Sigmoid colon (tissue), 7 donors: ENCODE data around the gene SDCCAG8. TPM values are rescaled to one million over a fixed set of nuclear protein-coding genes. Genes with fewer than 3 reads are reported as not detected.

Source experiments
- DNase-seq: peaks from one replicate; pipeline ENCODE4 v3.0.0-alpha.2; 2019
- H3K27ac ChIP-seq, 4 donors: fragments of 200-600 bp; sonication (generic); one replicate each; pipeline ENCODE4 v1.5.1; 2016 to 2019; ENCODE audit warnings: mild to moderate bottlenecking in 1 of 4
- H3K27me3 ChIP-seq, 3 donors: fragments of 200-600 bp; sonication (generic); one replicate each; pipeline ENCODE4 v1.5.1; 2019; ENCODE audit warnings: mild to moderate bottlenecking in 1 of 3
- H3K36me3 ChIP-seq, 4 donors: fragments of 200-600 bp; sonication (generic); one replicate each; pipeline ENCODE4 v1.5.1; 2016 to 2019
- H3K4me1 ChIP-seq, 4 donors: fragments of 200-600 bp; sonication (generic); one replicate each; pipeline ENCODE4 v1.5.1; 2017 to 2019
- H3K4me3 ChIP-seq, 4 donors: fragments of 200-600 bp; sonication (generic); one replicate each; pipeline ENCODE4 v1.5.1; 2017 to 2019; ENCODE audit warnings: mild to moderate bottlenecking in 2 of 4, moderate library complexity in 1 of 4
- H3K9me3 ChIP-seq, 4 donors: fragments of 200-600 bp in 3 of 4; sonication (generic) in 3 of 4; one replicate each; pipeline versions ENCODE4 v1.5.1 to v1.6.1; 2013 to 2019
- CTCF ChIP-seq, 4 experiments: fragments of 450-650 bp in 3 of 4; fragments of 200-600 bp in 1 of 4; IDR thresholded peaks; one replicate each; pipeline ENCODE4 v1.5.1; 2016 to 2019; ENCODE audit warnings: antibody characterized with exemption in 4 of 4, mild to moderate bottlenecking in 3 of 4, moderate library complexity in 2 of 4
- EP300 ChIP-seq, 4 donors: sonication (generic); formaldehyde crosslinking; IDR thresholded peaks; one replicate each; pipeline ENCODE4 v1.6.1; 2017; ENCODE audit warnings: antibody characterized with exemption in 4 of 4
- POLR2A ChIP-seq, 2 donors: fragments of 450-650 bp; IDR thresholded peaks; one replicate each; pipeline ENCODE4 v1.6.1; 2016; ENCODE audit warnings: antibody characterized with exemption in 2 of 2, mild to moderate bottlenecking in 2 of 2, moderate library complexity in 2 of 2
- POLR2AphosphoS5 ChIP-seq, 4 donors: sonication (generic); formaldehyde crosslinking; IDR thresholded peaks; one replicate each; pipeline ENCODE4 v1.6.1; 2017; ENCODE audit warnings: antibody characterized with exemption in 4 of 4
- WGBS, 2 donors: extraction: QIAGEN DNeasy Blood & Tissue Kit; methylation state at CpG; one replicate each; pipeline ENCODE4 v1.1.7; 2013; 5-methylcytosine and 5-hydroxymethylcytosine counted together
- intact Hi-C: fragments of 100-400 bp; cut with DNase I; formaldehyde crosslinking; loops from one replicate; pipeline ENCODE4 v1.15.1; 2023
- polyA plus RNA-seq, 3 donors: library from polyadenylated mRNA; stranded (reverse); fragments of 200-250 nt; gene quantifications; one replicate each; pipeline ENCODE4 v1.2.3, GENCODE V29; 2013
- total RNA-seq, 4 donors: library from RNA; depleted of rRNA; stranded (reverse); fragments of >200 nt; gene quantifications; one replicate each; pipeline ENCODE4 v1.1.0, GENCODE V29; 2016
- donor health status: healthy with polysubstance abuse.
- donor health status: Bipolar disorder and iron deficiency.
- donor health status: healthy.

Gene SDCCAG8
- total and polyA plus RNA-seq, 7 donors, result 15.6 to 49.7 (median 30.3) TPM

- Histone ChIP-seq H3K27me3 (no peaks in the 10 kb centered on the region), H3K9me3 (no peaks in the 10 kb centered on the region), H3K27ac (no peak overlapping the region), H3K4me1 (no peaks in the 10 kb centered on the region), H3K4me3 (no peak overlapping the region), H3K36me3 (peaks cover 0 to 13% (median 0%) of the 10 kb centered on the region in 4 donors)
- intact Hi-C loops, result no loop called here
- no peak for TF ChIP-seq POLR2A (IDR thresholded peaks at IDR 0.05)
- TF ChIP-seq POLR2AphosphoS5 (IDR thresholded peaks at IDR 0.05), result no peak
- TF ChIP-seq EP300 (IDR thresholded peaks at IDR 0.05), result no peak
- no peak for TF ChIP-seq CTCF (IDR thresholded peaks at IDR 0.05)
- no peak for DNase-seq
- WGBS, 2 donors, result 58 to 83% methylated on average over 2 of the region's 2 CpGs
Measured at GRCh38 chr1:243364330-243364729, 108.5 kb downstream of the SDCCAG8 start.

- no peak for DNase-seq
- no peak overlapping the region for H3K4me3 ChIP-seq
- TF ChIP-seq POLR2A (IDR thresholded peaks at IDR 0.05) (no peak), POLR2AphosphoS5 (IDR thresholded peaks at IDR 0.05) (no peak)
- peaks cover 0 to 13% (median 0%) of the 10 kb centered on the region in 4 donors for H3K36me3 ChIP-seq
- no peak overlapping the region for H3K27ac ChIP-seq
- no peaks in the 10 kb centered on the region for H3K9me3 ChIP-seq
- 24 to 74% methylated on average over 8 of the region's 8 CpGs for WGBS, 2 donors
- H3K27me3 ChIP-seq, result no peaks in the 10 kb centered on the region
- no peaks in the 10 kb centered on the region for H3K4me1 ChIP-seq
- intact Hi-C loops, result no loop called here
Measured at GRCh38 chr1:243364866-243365265, 109.0 kb downstream of the SDCCAG8 start.

- Histone ChIP-seq H3K36me3 (peaks cover 0 to 10% (median 0%) of the 10 kb centered on the region in 4 donors), H3K9me3 (no peaks in the 10 kb centered on the region), H3K27me3 (no peaks in the 10 kb centered on the region), H3K27ac (no peak overlapping the region), H3K4me3 (no peak overlapping the region), H3K4me1 (no peaks in the 10 kb centered on the region)
- intact Hi-C loops, result no loop called here
- TF ChIP-seq CTCF (IDR thresholded peaks at IDR 0.05), result no peak
- no peak for TF ChIP-seq EP300 (IDR thresholded peaks at IDR 0.05)
- no peak for TF ChIP-seq POLR2A (IDR thresholded peaks at IDR 0.05)
- no peak for TF ChIP-seq POLR2AphosphoS5 (IDR thresholded peaks at IDR 0.05)
- DNase-seq, result no peak
Measured at GRCh38 chr1:243367314-243367713, 111.5 kb downstream of the SDCCAG8 start.

- TF ChIP-seq CTCF (IDR thresholded peaks at IDR 0.05), result no peak
- TF ChIP-seq POLR2AphosphoS5 (IDR thresholded peaks at IDR 0.05), result no peak
- TF ChIP-seq EP300 (IDR thresholded peaks at IDR 0.05), result no peak
- no peak for TF ChIP-seq POLR2A (IDR thresholded peaks at IDR 0.05)
- Histone ChIP-seq H3K27ac (no peak overlapping the region), H3K4me1 (no peaks in the 10 kb centered on the region), H3K36me3 (peaks cover 0 to 10% (median 1%) of the 10 kb centered on the region in 4 donors), H3K4me3 (no peak overlapping the region), H3K9me3 (no peaks in the 10 kb centered on the region), H3K27me3 (no peaks in the 10 kb centered on the region)
- intact Hi-C loops, result no loop called here
- WGBS, 2 donors, result 98% methylated on average over 4 of the region's 4 CpGs
- DNase-seq, result no peak
Measured at GRCh38 chr1:243374412-243374811, 118.6 kb downstream of the SDCCAG8 start.

GRCh38 chr1:243375596-243375995 lies 119.8 kb downstream of the SDCCAG8 start:
- 79 to 91% methylated on average over 1 of the region's 1 CpG for WGBS, 2 donors
- H3K4me3 ChIP-seq, result no peak overlapping the region
- H3K27ac ChIP-seq, result no peak overlapping the region
- no peaks in the 10 kb centered on the region for H3K27me3 ChIP-seq
- DNase-seq, result no peak
- H3K4me1 ChIP-seq, result no peaks in the 10 kb centered on the region
- H3K36me3 ChIP-seq, result peaks cover 0 to 14% (median 1%) of the 10 kb centered on the region in 4 donors
- no peaks in the 10 kb centered on the region for H3K9me3 ChIP-seq
- no peak for TF ChIP-seq CTCF (IDR thresholded peaks at IDR 0.05)
- TF ChIP-seq EP300 (IDR thresholded peaks at IDR 0.05), result no peak
- TF ChIP-seq POLR2AphosphoS5 (IDR thresholded peaks at IDR 0.05), result no peak
- no peak for TF ChIP-seq POLR2A (IDR thresholded peaks at IDR 0.05)
- intact Hi-C loops, result no loop called here
